ENCODE results near the gene POU2F2. TPM values are rescaled to one million over a fixed set of nuclear protein-coding genes. Genes with fewer than 3 reads are reported as not detected.

The POU2F2 gene
- total and polyA plus RNA-seq, 7 donors = 0.14 to 0.86 (median 0.43) TPM

GRCh38 chr19:42150911-42151361 is 18.7 kb upstream of the POU2F2 start:
- 4 to 28% (median 20%) methylated on average over 4 to 9 of the region's 9 CpGs for WGBS, 3 donors

GRCh38 chr19:42150364-42150763 is 18.1 kb upstream of the POU2F2 start:
- WGBS, 3 donors = 0 to 8% (median 7%) methylated on average over 11 to 17 of the region's 17 CpGs

More at GRCh38 chr19:42150911-42151361, 18.7 kb upstream of the POU2F2 start:
- Histone ChIP-seq H3K27me3 (ENCODE audit: insufficient read depth in 3 of 3, low read length in 2 of 3) (peaks cover 0 to 71% (median 22%) of the 10 kb centered on the region in 3 donors), H3K4me3 (no peak overlapping the region), H3K4me1 (no peaks in the 10 kb centered on the region), H3K27ac (no peak overlapping the region), H3K36me3 (ENCODE audit: insufficient read depth in 1 of 2, low read depth in 1 of 2) (no peaks in the 10 kb centered on the region), H3K9me3 (no peaks in the 10 kb centered on the region)
- intact Hi-C loops (cut with DNase I) = no loop called here
- ATAC-seq = no peak
- no peak for DNase-seq
- no peak for TF ChIP-seq CTCF (IDR thresholded peaks at IDR 0.05)

GRCh38 chr19:42149447-42150202 is 17.4 kb upstream of the POU2F2 start:
- no peak for TF ChIP-seq CTCF (IDR thresholded peaks at IDR 0.05)
- H3K9me3 ChIP-seq = no peaks in the 10 kb centered on the region
- ATAC-seq = no peak
- H3K4me3 ChIP-seq = no peak overlapping the region
- intact Hi-C loops (cut with DNase I) = no loop called here
- 27 to 31% (median 29%) methylated on average over 4 to 5 of the region's 5 CpGs for WGBS, 3 donors
- no peaks in the 10 kb centered on the region for H3K4me1 ChIP-seq
- no peaks in the 10 kb centered on the region for H3K36me3 ChIP-seq (ENCODE audit: insufficient read depth in 1 of 2, low read depth in 1 of 2)
- peaks cover 0 to 59% (median 20%) of the 10 kb centered on the region in 3 donors for H3K27me3 ChIP-seq (ENCODE audit: insufficient read depth in 3 of 3, low read length in 2 of 3)
- DNase-seq = no peak
- no peak overlapping the region for H3K27ac ChIP-seq

More at GRCh38 chr19:42150364-42150763, 18.1 kb upstream of the POU2F2 start:
- H3K4me3 ChIP-seq = no peak overlapping the region
- H3K27me3 ChIP-seq (ENCODE audit: insufficient read depth in 3 of 3, low read length in 2 of 3) = peaks cover 0 to 66% (median 22%) of the 10 kb centered on the region in 3 donors
- TF ChIP-seq CTCF (IDR thresholded peaks at IDR 0.05) = no peak
- no peaks in the 10 kb centered on the region for H3K36me3 ChIP-seq (ENCODE audit: insufficient read depth in 1 of 2, low read depth in 1 of 2)
- no peak for ATAC-seq
- no peaks in the 10 kb centered on the region for H3K4me1 ChIP-seq
- no peaks in the 10 kb centered on the region for H3K9me3 ChIP-seq
- DNase-seq = no peak
- no peak overlapping the region for H3K27ac ChIP-seq
- intact Hi-C loops (cut with DNase I) = no loop called here

- Histone ChIP-seq H3K27me3 (ENCODE audit: insufficient read depth in 3 of 3, low read length in 2 of 3) (peaks cover 0 to 60% (median 18%) of the 10 kb centered on the region in 3 donors), H3K27ac (no peak overlapping the region), H3K4me1 (no peaks in the 10 kb centered on the region), H3K4me3 (no peak overlapping the region), H3K36me3 (ENCODE audit: insufficient read depth in 1 of 2, low read depth in 1 of 2) (no peaks in the 10 kb centered on the region), H3K9me3 (no peaks in the 10 kb centered on the region)
- DNase-seq (no peak), ATAC-seq (no peak)
- no peak for TF ChIP-seq CTCF (IDR thresholded peaks at IDR 0.05)
- intact Hi-C loops (cut with DNase I) = no loop called here
- WGBS, 3 donors = 71 to 76% (median 75%) methylated on average over 5 of the region's 5 CpGs
Measured at GRCh38 chr19:42148266-42148665, 16.0 kb upstream of the POU2F2 start.

All from psoas muscle (tissue), 8 donors.